Activated naive CD4-positive, alpha-beta T cell treated with anti-CD3 and anti-CD28 coated beads, Interleukin-2, amount 50 U/mL, for 16 hours (primary cell): Measurements from ENCODE around the gene DPYSL4.
"Not testable (repeated sequence)": the region's sequence is repeated elsewhere in the genome, so short reads cannot be mapped to it uniquely, and the experiment has no call there.

Experiments
- DNase-seq: peaks from one replicate; pipeline ENCODE4 v3.0.0-alpha.2; 2020

Gene DPYSL4

DNA sequence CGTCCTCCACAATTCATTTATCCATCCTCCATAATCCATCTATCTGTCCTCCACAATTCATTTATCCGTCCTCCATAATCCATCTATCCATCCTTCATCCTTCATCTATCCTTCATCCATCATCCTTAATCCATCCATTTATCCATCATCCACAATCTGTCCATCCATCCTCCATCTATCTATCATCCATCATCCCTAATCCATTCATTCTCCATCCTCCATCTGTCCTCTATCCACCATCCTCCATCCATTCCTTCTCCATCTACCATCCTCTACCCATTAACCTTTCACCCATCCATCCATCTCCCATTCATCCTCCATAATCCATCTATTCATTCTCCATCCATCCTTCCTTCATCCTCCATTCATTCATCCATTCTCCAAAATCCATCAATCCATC is 36.0 kb upstream of the DPYSL4 start:
- no peak for DNase-seq

DNA sequence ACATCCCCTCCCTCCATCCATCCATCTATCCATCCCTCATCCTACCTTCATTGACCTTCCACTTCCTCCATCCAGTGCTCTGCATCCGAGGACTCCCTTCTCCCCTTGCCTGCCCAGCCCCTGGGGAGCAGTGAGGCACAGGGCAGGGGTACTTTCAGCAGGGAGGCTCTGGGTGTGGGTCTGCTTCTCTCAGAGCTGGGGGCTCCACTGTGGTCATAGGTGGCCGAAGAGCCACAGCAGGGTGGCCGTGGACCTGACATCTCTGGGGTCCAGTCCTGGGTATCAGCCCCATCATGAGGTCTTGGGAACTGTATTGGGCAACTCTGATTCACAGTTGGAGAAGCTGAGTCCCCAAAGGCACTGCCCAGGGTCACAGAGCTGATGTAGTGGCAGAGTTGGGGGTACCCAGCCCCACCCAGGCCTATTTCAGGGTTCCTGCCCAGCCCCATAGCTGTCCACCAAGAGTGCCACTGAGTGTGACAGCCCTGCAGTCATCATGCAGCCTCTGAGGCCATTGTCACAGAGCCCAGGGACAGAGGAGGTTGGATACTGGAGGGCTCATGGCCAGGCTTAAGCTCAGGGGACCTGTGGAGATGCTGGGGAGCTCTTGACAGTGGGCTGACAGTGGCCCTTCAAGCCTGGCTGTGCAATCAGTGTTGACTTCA is 35.3 kb upstream of the DPYSL4 start:
- no peak for DNase-seq

DNA sequence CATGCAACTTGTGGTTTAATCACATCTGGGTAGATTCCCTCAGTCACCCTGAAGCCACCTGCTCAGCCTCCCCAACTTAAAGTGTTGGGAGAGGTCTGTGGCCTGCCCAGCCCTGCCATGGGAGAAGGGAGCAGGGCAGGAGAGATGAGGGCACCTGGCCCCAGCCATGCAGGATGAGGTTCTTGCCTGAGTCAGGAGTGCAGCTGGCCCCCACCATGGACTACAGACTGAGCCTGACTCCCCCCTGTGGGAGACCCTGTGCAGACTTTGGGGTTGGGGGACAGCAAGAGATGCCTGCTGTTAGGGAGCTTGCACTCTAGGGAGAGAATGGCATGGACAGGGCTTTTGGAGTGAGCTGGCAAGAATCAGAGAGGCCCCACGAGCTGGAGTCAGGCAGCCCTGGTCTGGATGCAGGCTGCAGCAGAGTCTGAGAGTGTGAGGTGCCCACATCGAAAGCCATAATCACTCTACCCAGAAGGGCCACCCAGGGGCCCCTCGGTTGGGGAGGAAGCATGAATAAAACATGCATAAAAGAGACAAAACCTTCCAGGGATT is 34.7 kb upstream of the DPYSL4 start:
- no peak for DNase-seq

DNA sequence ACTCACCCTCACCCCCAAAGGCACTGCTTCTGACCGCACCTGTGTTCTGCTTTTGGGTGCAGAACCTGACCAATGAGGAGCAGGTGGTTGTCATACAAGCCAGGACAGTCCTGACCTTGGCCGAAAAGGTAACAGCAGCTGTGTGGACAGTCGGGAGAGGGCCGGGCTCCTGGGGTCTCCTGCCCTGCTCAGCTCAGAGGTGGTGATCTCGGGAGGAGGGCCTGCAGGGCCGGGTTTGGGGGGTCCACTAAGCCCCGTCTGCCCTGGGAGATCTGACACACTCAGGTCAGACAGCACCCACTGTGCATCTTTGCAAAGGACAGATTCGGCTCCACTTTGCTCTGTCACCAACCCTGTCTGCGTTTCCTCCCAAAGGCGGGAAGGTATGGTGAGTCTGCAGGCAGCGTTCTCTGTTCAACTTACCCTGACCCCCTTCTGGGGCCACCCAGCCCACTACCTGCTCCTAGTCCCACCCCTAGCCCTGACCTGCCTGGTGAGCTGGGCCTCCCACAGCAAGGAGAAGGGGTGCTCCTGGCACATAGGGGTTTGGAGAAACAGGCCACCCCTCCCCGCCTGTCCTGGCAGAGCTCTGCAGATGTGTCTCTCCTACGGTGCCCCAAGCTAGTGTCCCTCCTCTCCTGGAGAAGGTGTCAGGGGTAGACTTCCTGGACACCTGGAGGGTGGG is 33.7 kb upstream of the DPYSL4 start:
- no peak for DNase-seq

DNA sequence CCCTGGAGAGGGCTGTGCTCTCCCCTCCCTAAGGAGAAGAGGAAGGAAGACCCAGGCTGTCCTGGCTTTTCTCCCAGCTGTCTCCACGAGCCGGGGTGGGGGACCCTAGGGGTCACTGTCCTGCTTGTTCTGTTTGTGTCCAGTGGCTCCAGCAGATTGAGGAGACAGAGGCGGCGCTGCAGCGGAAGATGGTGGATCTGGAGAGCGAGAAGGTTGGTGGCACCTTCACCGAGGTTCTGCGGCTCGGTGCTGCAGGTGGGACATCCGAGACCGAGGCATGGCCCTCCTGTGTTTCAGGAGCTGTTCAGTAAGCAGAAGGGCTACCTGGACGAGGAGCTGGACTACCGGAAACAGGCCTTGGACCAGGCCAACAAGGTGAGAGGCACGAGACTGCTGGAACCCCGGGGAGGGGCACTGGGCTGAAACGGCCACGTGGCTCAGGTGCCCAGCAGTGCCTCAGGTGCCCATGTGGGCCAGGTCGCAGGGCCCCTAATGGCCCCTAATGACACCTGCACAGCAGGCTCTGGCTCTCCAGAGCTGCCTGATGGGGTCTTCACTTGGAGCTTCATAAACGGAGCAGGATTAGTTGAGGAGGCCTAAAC is 33.0 kb upstream of the DPYSL4 start:
- no peak for DNase-seq

DNA sequence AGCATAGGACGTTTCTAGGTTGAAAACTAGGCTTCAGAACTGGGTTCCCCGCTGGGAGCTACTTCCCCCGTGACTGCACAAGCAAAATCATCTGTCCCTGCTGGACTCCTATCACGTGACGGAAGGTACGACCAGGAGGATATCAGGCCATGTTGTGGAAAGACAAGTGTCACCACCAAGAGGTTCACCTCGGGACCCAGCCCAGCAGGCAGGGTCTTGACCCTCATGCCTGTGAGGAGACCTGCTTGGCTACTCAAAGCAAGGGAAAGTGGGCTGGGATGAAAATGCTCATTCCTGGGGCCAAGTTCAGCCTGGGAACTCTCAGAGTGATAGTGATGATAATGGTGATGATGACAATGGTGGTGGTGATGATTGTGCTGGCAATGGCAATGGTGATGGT is 32.3 kb upstream of the DPYSL4 start:
- no peak for DNase-seq

DNA sequence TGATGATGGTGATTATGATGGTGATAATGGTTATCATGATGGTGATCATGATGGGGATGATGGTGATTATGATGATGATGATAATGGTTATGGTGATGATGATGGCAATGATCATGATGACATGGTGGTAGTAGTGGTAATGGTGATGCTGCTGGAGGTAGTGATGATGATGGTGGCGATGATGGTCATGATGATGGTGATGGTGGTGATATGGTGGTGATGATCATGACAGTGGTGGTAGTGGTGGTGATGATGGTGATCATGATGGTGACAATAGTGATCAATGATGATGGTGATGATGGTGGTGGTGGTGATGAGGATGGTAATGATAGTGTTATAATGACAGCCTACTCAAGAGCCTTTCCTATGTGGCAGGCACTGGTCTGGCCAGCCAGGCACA is 31.8 kb upstream of the DPYSL4 start:
- no peak for DNase-seq

DNA sequence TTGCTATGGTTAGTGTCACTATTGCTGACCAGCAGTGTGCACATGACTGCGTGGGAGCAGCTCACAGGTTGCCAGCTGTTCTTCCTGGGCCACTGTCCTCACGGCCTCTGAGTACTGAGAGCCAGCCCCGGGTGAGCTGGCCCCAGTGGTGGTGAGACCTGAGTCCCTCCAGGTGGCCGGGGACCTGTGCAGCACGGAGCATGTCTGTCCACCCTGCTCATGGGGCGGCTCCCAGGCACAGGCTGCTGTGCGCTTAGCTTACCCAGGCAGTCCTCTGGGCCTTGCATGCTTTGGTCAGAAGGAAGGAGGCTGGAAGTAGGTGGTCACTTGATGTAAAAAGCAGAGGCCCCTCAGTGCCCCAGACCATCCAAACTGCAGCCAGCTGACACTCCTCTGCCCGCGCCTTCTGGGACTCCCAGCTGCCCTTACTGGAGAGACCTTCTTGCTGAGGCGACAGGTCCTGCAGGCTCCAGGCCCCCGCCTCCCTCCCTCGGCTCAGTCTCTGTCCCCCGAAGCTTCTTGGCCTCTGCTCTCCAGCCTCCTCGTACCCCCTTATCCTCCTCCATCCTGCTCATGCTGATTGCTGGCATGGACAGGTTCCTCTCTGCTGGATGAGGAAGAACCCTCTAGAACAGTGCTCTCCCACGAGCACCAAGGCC is 30.9 kb upstream of the DPYSL4 start:
- no peak for DNase-seq

DNA sequence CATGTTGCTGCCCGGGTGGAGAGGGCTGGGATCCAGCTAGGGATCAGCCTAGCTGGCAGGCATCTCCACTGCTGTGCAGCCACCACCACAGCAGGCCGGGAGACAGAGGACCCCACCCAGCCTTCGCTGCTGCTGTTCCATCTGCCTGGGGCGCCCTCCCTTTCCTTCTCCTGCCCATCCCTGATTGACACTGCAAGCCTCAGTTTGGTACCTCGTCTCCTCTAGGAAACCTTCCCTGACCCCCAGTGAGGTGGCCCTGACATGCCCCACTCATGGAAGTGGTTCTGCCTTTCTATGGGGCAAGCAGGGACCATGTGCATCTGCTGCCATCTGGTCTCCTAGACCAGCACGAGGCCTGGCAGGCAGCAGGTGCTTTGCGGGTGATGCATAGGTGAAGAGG is 30.4 kb upstream of the DPYSL4 start:
- no peak for DNase-seq

DNA sequence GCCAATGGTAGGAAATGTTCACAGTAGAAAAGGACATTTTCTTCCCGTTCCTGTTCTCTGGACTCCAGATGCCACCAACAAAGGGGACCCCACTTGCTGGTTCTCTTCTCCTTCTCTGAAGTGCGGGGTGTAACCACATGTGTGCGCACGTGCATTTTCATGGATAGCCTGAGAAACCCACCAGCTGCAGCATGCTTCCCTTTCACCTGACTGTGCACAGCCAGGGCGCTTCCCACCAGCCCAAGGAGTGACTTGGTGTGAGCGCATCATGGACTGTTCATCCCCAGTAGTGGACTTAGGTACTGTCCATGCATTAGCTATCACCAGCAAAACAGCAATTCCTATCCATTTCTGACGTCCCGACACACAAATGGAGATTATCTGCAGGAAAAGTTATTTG is 29.6 kb upstream of the DPYSL4 start:
- DNase-seq, result no peak

DNA sequence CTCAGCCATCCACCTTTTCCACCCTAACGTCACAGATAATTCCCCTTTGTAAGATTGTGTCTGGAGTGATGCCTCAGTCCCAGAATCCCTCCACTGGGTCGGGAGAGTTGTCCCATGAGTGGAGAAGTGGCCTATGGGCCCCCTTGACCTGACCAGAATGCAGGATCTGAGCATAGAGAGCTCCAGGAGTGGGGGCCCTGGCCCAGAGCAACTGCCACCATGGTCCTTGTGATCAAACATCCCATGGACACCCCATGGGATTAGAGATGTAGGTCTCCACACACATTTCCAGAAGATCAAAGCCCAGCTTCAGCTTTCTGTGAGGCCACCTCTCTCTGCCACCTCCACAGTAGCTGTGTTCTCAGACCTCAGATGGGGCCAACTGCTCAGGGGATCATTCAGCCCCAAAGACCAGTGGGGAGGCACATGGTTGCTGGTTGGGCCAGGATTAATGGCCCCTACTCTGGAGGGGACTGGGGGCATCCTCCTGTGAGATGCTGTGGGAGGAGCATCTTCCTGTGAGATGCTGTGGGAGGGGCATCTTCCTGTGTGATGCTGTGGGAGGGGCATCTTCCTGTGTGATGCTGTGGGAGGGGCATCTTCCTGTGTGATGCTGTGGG is 28.5 kb upstream of the DPYSL4 start:
- no peak for DNase-seq

DNA sequence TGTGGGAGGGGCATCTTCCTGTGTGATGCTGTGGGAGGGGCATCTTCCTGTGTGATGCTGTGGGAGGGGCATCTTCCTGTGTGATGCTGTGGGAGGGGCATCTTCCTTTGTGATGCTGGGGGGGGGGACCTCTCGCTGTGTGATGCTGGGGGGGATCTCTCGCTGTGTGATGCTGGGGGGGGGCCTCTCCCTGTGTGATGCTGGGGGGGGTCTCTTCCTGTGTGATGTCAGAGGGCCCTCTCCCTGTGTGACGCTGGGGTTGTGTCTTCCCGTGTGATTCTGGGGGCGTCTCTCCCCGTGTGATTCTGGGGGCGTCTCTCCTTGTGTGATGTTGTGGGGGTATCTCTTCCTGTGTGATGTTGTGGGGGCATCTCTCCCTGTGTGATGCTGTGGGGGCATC is 27.9 kb upstream of the DPYSL4 start:
- DNase-seq, result no peak

DNA sequence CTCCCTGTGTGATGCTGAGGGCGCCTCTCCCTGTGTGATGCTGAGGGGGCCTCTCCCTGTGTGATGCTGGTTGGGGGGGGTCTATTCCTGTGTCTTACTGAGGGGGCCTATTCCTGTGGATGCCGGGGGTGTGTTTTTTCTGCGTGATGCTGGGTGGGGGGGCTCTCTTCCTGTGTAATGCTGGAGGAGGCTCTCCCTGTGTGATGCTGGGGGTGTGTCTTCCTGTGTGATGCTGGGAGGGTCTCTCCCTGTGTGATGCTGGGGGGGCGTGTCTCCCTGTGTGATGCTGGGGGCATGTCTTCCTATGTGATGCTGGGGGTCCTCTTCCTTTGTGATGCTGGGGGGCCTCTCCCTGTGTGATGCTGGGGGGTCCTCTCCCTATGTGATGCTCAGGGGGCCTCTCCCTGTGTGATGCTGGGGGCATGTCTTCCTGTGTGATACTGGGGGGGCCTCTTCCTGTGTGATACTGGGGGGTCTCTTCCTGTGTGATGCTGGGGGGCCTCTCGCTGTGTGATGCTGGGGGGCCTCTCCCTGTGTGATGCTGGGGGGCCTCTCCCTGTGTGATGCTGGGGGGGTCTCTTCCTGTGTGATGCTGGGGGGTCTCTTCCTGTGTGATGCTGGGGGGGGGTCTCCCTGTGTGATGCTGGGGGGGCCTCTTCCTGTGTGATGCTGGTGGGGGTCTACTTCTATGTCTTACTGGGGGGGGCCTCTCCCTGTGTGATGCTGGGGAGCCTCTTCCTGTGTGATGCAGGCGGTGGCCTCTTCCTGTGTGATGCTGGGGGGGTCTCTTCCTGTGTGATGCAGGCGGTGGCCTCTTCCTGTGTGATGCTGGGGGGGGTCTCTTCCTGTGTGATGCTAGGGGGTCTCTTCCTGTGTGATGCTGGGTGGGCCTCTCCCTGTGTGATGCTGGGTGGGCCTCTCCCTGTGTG is 27.2 kb upstream of the DPYSL4 start:
- DNase-seq, result not testable (repeated sequence)

DNA sequence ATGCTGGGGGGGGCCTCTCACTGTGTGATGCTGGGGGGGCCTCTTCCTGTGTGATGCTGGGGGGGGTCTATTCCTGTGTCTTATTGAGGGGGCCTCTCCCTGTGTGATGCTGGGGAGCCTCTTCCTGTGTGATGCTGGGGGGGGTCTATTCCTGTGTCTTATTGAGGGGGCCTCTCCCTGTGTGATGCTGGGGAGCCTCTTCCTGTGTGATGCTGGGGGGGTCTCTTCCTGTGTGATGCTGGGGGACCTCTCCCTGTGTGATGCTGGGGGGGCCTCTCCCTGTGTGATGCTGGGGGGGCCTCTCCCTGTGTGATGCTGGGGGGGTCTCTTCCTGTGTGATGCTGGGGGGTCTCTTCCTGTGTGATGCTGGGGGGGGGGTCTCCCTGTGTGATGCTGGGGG is 26.5 kb upstream of the DPYSL4 start:
- DNase-seq, result not testable (repeated sequence)

DNA sequence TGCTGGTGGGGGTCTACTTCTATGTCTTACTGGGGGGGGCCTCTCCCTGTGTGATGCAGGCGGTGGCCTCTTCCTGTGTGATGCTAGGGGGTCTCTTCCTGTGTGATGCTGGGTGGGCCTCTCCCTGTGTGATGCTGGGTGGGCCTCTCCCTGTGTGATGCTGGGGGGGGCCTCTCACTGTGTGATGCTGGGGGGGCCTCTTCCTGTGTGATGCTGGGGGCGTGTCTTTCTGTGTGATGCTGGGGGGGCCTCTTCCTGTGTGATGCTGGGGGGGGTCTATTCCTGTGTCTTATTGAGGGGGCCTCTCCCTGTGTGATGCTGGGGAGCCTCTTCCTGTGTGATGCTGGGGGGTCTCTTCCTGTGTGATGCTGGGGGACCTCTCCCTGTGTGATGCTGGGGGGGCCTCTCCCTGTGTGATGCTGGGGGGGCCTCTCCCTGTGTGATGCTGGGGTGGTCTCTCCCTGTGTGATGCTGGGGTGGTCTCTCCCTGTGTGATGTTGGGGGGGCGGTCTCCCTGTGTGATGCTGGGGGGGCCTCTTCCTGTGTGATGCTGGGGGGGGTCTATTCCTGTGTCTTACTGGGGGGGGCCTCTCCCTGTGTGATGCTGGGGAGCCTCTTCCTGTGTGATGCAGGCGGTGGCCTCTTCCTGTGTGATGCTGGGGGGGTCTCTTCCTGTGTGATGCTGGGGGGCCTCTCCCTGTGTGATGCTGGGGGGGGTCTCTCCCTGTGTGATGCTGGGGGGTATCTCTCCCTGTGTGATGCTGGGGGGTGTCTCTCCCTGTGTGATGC is 25.7 kb upstream of the DPYSL4 start:
- DNase-seq, result peak; percentile 10

DNA sequence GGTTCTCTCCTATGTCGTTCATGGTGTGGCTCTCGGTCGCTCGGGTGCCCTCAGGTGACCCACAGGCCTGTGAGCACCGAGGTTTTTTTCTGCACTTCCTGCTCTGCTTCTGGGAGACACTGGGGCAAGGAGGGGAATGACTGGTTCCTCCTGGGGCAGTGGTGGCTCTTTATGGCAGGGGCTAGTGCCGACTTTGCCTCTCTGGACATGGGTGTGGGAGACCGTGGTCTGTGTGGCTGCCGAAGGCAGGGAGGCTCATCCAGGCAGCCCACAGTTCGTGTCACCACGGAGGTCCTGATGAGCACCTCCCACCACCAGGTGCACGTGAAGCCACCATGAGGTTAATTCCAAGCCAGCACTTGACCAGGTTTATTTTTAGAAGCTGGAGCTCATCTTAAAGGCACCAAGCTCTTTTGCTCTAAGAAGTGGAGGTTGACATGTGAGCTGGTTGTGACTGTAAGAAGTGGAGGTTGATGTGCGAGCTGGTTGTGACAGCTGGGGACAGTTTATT is 24.7 kb upstream of the DPYSL4 start:
- DNase-seq, result peak; percentile 17

DNA sequence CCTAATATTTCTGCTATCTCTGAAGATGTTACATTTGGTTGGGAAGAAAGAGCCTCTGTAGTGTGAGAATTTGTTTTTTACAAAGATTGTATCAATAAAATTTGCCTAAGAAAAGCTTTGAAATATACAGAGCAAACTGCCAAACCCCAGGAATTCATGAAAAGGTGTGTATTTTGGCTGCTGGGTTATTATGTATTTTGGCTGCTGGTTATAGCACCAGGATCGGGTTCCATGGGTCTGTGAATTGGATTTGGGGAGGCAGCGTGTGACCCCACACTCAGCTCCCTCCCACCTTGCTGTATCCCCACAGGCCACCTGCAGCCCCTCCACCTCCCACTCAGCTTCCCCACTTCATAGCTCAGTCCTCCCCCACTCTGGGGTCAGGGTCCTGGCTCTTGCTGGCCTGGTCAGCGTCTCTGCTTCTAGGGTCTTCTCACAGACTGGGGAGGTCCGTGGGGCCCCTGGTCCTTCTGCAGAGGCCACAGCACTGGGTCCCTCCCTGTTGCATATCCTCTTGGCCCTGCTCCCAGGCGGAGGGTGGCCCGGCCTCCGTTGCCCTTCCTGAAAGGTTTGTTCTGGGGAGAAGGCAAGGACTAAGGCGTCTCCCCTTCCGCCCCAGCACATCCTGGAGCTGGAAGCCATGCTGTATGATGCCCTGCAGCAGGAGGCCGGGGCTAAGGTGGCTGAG is 24.0 kb upstream of the DPYSL4 start:
- DNase-seq, result peak; percentile 9

DNA sequence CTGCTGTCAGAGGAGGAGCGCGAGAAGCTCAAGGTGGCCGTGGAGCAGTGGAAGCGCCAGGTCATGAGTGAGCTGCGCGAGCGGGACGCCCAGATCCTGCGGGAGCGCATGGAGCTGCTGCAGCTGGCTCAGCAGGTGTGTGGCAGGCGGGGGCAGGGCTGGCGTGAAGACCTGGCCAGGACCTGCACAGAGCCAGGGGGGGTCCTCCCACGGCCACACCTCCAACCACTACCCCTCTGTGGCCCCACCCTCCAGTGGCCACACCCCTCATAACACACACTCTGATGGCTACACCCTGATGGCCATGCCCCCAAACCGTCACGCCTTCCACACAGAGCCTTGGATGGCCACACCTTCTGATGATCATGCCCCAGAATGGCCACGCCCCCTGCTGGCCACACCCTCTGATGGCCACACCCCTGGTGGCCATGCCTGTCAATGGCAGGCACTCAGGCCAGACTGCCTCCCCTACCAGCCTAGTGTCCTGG is 23.4 kb upstream of the DPYSL4 start:
- peak; percentile 44 for DNase-seq

DNA sequence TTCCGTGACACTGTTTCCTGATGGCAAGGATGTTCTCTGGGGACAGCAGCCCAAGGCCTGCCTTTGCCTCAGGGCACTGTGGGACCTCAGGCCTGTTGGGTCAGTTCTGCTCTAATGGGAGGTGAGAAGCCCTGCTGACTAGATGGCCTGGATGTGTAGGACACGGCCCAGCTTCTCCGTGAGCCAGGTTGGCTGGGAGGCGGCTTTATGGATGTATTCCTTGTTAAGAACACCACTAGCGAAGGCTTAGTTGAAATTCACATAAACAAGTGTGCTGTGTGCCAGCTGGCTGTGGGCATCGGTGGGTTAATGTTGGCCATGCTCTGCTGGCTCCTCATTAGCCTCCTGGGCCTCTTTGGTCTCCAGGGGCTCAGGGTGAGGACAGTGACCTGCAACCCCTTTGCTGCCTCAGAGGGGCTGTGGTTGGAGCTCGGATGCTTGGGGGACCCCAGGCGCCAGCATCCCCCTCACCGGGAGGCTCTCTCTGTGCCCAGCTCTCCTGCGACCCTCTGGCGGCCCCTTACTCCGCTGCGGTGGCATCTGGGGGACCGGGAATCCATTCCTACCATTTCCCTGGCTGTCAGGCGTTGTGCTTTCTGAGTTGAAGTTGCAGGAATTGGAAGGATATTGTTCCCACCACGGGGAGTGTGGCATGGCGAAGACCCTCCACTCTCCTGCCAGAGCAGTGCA is 22.8 kb upstream of the DPYSL4 start:
- peak; percentile 6 for DNase-seq
